Transverse colon (tissue), 4 donors: ENCODE data around the gene MTHFD2L.

ENCODE experiments used
- CTCF ChIP-seq, 5 experiments: fragments of 200-600 bp in 3 of 5; fragments of 450-650 bp in 2 of 5; sonication (generic) in 3 of 5; IDR thresholded peaks; 1 replicate in 2 of 5; 2 replicates in 3 of 5; pipeline ENCODE4 v1.5.1; 2016 to 2017; ENCODE audit warnings: antibody characterized with exemption in 5 of 5, inconsistent platforms in 3 of 5, mild to moderate bottlenecking in 2 of 5, moderate library complexity in 1 of 5
- POLR2A ChIP-seq: fragments of 450-650 bp; IDR thresholded peaks from one replicate; pipeline ENCODE4 v1.6.1; 2016; ENCODE audit warnings: antibody characterized with exemption, mild to moderate bottlenecking, moderate library complexity
- POLR2AphosphoS5 ChIP-seq, 3 donors: sonication (generic); formaldehyde crosslinking; IDR thresholded peaks; one replicate each; pipeline ENCODE4 v1.6.1; 2016; ENCODE audit warnings: antibody characterized with exemption in 3 of 3

GRCh38 chr4:74252933-74253332 is 95.0 kb downstream of the MTHFD2L start:
- TF ChIP-seq CTCF (IDR thresholded peaks at IDR 0.05) (no peak), POLR2A (no peak), POLR2AphosphoS5 (IDR thresholded peaks at IDR 0.05) (no peak)
